Liver (tissue), 9 donors: ENCODE measurements around the gene RABAC1. TPM values are rescaled to one million over a fixed set of nuclear protein-coding genes. Genes with fewer than 3 reads are reported as not detected.

Source experiments
- DNase-seq: peaks from one replicate; pipeline ENCODE4 v3.0.0-alpha.2; 2017; ENCODE audit warnings: low spot score
- H3K27ac ChIP-seq, 2 donors: one replicate each; pipeline ENCODE4 v1.7.0; 2013; ENCODE audit warnings: inconsistent platforms in 2 of 2, low read length in 2 of 2, control low read depth in 1 of 2, low read depth in 1 of 2, mild to moderate bottlenecking in 1 of 2
- H3K27me3 ChIP-seq, 4 donors: one replicate each; pipeline versions ENCODE4 v1.6.1 to v1.7.0; 2013; ENCODE audit warnings: low read length in 3 of 4, inconsistent platforms in 1 of 4, mild to moderate bottlenecking in 1 of 4, moderate library complexity in 1 of 4; ENCODE audit not compliant: control insufficient read depth in 4 of 4, insufficient read depth in 4 of 4
- H3K36me3 ChIP-seq, 4 donors: one replicate each; pipeline versions ENCODE4 v1.6.1 to v1.7.0; 2013; ENCODE audit warnings: low read length in 3 of 4, mild to moderate bottlenecking in 3 of 4, low read depth in 1 of 4, moderate library complexity in 1 of 4; ENCODE audit not compliant: control insufficient read depth in 4 of 4, insufficient read depth in 3 of 4
- H3K4me1 ChIP-seq, 4 donors: one replicate each; pipeline versions ENCODE4 v1.6.1 to v1.7.0; 2013; ENCODE audit warnings: low read length in 3 of 4, mild to moderate bottlenecking in 3 of 4, moderate library complexity in 1 of 4; ENCODE audit not compliant: control insufficient read depth in 4 of 4, insufficient read depth in 4 of 4
- H3K4me3 ChIP-seq, 3 donors: one replicate each; pipeline versions ENCODE4 v1.6.1 to v1.7.0; 2013; ENCODE audit warnings: low read length in 3 of 3, control low read depth in 1 of 3, low read depth in 1 of 3, mild to moderate bottlenecking in 1 of 3
- H3K9ac ChIP-seq, 2 donors: one replicate each; pipeline ENCODE4 v1.7.0; 2013; ENCODE audit warnings: low read length in 2 of 2, mild to moderate bottlenecking in 2 of 2, moderate library complexity in 2 of 2, control low read depth in 1 of 2, low read depth in 1 of 2
- H3K9me3 ChIP-seq, 4 donors: one replicate each; pipeline versions ENCODE4 v1.6.1 to v1.7.0; 2013; ENCODE audit warnings: low read length in 3 of 4; ENCODE audit not compliant: control insufficient read depth in 4 of 4
- ATF3 ChIP-seq: IDR thresholded peaks from 2 replicates; pipeline ENCODE4 v1.6.1; 2016; ENCODE audit warnings: antibody characterized with exemption
- CTCF ChIP-seq: fragments of 150-350 bp; IDR thresholded peaks from 2 replicates; pipeline ENCODE4 v1.5.1; 2017; ENCODE audit warnings: improper control_type of control experiment, low read depth, low read length; ENCODE audit not compliant: missing input control
- EGR1 ChIP-seq, 2 donors: IDR thresholded peaks; 2 replicates each; pipeline ENCODE4 v1.6.1; 2016 to 2018; ENCODE audit warnings: antibody characterized with exemption in 2 of 2, low read depth in 2 of 2
- FOXA1 ChIP-seq: IDR thresholded peaks from 2 replicates; pipeline ENCODE4 v1.6.1; 2016; ENCODE audit warnings: antibody characterized with exemption
- FOXA2 ChIP-seq: IDR thresholded peaks from 2 replicates; pipeline ENCODE4 v1.6.1; 2016; ENCODE audit warnings: antibody characterized with exemption
- GABPA ChIP-seq, 2 donors: IDR thresholded peaks in 1 of 2; conservative IDR thresholded peaks in 1 of 2; 2 replicates each; pipeline ENCODE4 v1.6.1; 2016; ENCODE audit warnings: antibody characterized with exemption in 2 of 2, mild to moderate bottlenecking in 1 of 2, moderate library complexity in 1 of 2
- HNF4G ChIP-seq: IDR thresholded peaks from 2 replicates; pipeline ENCODE4 v1.6.1; 2016; ENCODE audit warnings: antibody characterized with exemption
- JUND ChIP-seq, 2 donors: IDR thresholded peaks; 2 replicates each; pipeline ENCODE4 v1.6.1; 2016; ENCODE audit warnings: antibody characterized with exemption in 2 of 2
- NR2F2 ChIP-seq: IDR thresholded peaks from 2 replicates; pipeline ENCODE4 v1.6.1; 2016; ENCODE audit warnings: antibody characterized with exemption
- RAD21 ChIP-seq, 2 donors: IDR thresholded peaks; 2 replicates each; pipeline ENCODE4 v1.6.1; 2016; ENCODE audit warnings: antibody characterized with exemption in 2 of 2, mild to moderate bottlenecking in 2 of 2
- REST ChIP-seq: IDR thresholded peaks from 2 replicates; pipeline ENCODE4 v1.6.1; 2016; ENCODE audit warnings: antibody characterized with exemption, mild to moderate bottlenecking
- RXRA ChIP-seq, 2 donors: IDR thresholded peaks; 2 replicates each; pipeline ENCODE4 v1.6.1; 2017 to 2018; ENCODE audit warnings: antibody characterized with exemption in 2 of 2, mild to moderate bottlenecking in 1 of 2
- SP1 ChIP-seq: IDR thresholded peaks from 2 replicates; pipeline ENCODE4 v1.6.1; 2018; ENCODE audit warnings: antibody characterized with exemption, mild to moderate bottlenecking
- TAF1 ChIP-seq: conservative IDR thresholded peaks from 2 replicates; pipeline ENCODE4 v1.6.1; 2016; ENCODE audit warnings: antibody characterized with exemption, mild to moderate bottlenecking
- YY1 ChIP-seq: IDR thresholded peaks from 2 replicates; pipeline ENCODE4 v1.6.1; 2016; ENCODE audit warnings: antibody characterized with exemption, mild to moderate bottlenecking
- WGBS: extraction: QIAGEN DNeasy Blood & Tissue Kit; methylation state at CpG from one replicate; pipeline ENCODE4 v1.1.7; 2013; 5-methylcytosine and 5-hydroxymethylcytosine counted together
- polyA plus RNA-seq, 2 donors: library from polyadenylated mRNA; stranded (reverse) in 1 of 2; unstranded in 1 of 2; fragments of 200-250 nt in 1 of 2; fragments of >200 nt in 1 of 2; fragmentation: Nextera tagmentation in 1 of 2; extraction: Ambion mirVana in 1 of 2; gene quantifications; one replicate each; pipeline versions ENCODE4 v1.2.1 to v1.2.3, GENCODE V29; 2013 to 2015
- total RNA-seq, 2 donors: library from RNA; depleted of rRNA; stranded (reverse); fragments of >200 nt; gene quantifications; one replicate each; pipeline ENCODE4 v1.2.3, GENCODE V29; 2014
- donor health status: healthy.
- donor health status: healthy.
- donor health status: healthy.
- donor health status: healthy.
- donor health status: healthy.

RABAC1 gene
- total and polyA plus RNA-seq, 4 donors, result 43.2 to 161 (median 99.3) TPM

GRCh38 chr19:41998246-41999020 is 39.3 kb upstream of the RABAC1 start (continued):
- TF ChIP-seq CTCF, result no peak
- TF ChIP-seq GABPA (IDR thresholded peaks at IDR 0.05 in 1 of 2, conservative IDR thresholded peaks at IDR 0.05 in 1 of 2), result no peak

GRCh38 chr19:41997851-41998229 is 38.7 kb upstream of the RABAC1 start:
- H3K27ac ChIP-seq, result no peak overlapping the region
- H3K9ac ChIP-seq, result no peak overlapping the region
- no peaks in the 10 kb centered on the region for H3K36me3 ChIP-seq
- no peak for DNase-seq
- H3K4me1 ChIP-seq, result peaks cover 0 to 6% (median 3%) of the 10 kb centered on the region in 4 donors
- TF ChIP-seq GABPA (IDR thresholded peaks at IDR 0.05 in 1 of 2, conservative IDR thresholded peaks at IDR 0.05 in 1 of 2), result no peak
- TF ChIP-seq FOXA2, result no peak
- no peak for TF ChIP-seq JUND (IDR thresholded peaks at IDR 0.05)
- no peak for TF ChIP-seq SP1
- TF ChIP-seq RAD21 (IDR thresholded peaks at IDR 0.05), result no peak
- TF ChIP-seq FOXA1, result no peak
- no peak for TF ChIP-seq NR2F2
- TF ChIP-seq YY1, result no peak
- no peak for TF ChIP-seq ATF3
- TF ChIP-seq RXRA (IDR thresholded peaks at IDR 0.05), result no peak
- no peak for TF ChIP-seq REST
- no peak for TF ChIP-seq HNF4G
- TF ChIP-seq EGR1 (IDR thresholded peaks at IDR 0.05; ENCODE audit: low read depth in 2 of 2), result no peak
- TF ChIP-seq TAF1, result no peak
- WGBS, result 7% methylated on average over 14 of the region's 14 CpGs
- H3K27me3 ChIP-seq, result peaks cover 8 to 27% (median 12%) of the 10 kb centered on the region in 4 donors
- no peaks in the 10 kb centered on the region for H3K9me3 ChIP-seq
- H3K4me3 ChIP-seq, result no peak overlapping the region
